OCI-LY7 (cell line): Measurements from ENCODE around the gene SULF2. TPM values are rescaled to one million over a fixed set of nuclear protein-coding genes. Genes with fewer than 3 reads are reported as not detected.
"Not testable (repeated sequence)": the region's sequence is repeated elsewhere in the genome, so short reads cannot be mapped to it uniquely, and the experiment has no call there.

ENCODE experiments used
- BruUV-seq: library from RNA; stranded (reverse); fragments of 400-500 nt; replicated peaks from 2 replicates; lab custom pipeline; 2021; lab: Mats Ljungman, UMichigan
- CTCF ChIA-PET: fragments of 300-600 bp; sonication (Branson Sonifier 250); formaldehyde crosslinking; loops from one replicate; lab custom pipeline; 2022; ENCODE audit warnings: antibody characterized with exemption; ENCODE audit not compliant: unreplicated experiment; lab: Charles Lee
- POLR2A ChIA-PET: fragments of 300-600 bp; sonication (Branson Sonifier 250); formaldehyde crosslinking; loops from one replicate; lab custom pipeline; 2022; ENCODE audit warnings: antibody characterized with exemption; lab: Charles Lee
- DNase-seq: peaks from one replicate; pipeline ENCODE4 v3.0.0-alpha.2; 2015; ENCODE audit warnings: low spot score
- H2AFZ ChIP-seq: fragments of 200-600 bp; sonication (generic), shearing (Covaris generic); 2 replicates; pipeline ENCODE4 v1.6.1; 2014; ENCODE audit warnings: mild to moderate bottlenecking, antibody characterized with exemption, low read length, moderate library complexity
- H3K27ac ChIP-seq: fragments of 200-600 bp; sonication (generic); 2 replicates; pipeline ENCODE4 v1.5.1; 2014; ENCODE audit warnings: mixed run types, low read depth, mild to moderate bottlenecking, moderate library complexity, low read length, inconsistent platforms; ENCODE audit not compliant: poor library complexity, severe bottlenecking
- H3K36me3 ChIP-seq: fragments of 200-600 bp; sonication (generic); 2 replicates; pipeline ENCODE4 v1.6.1; 2014; ENCODE audit warnings: mild to moderate bottlenecking, antibody characterized with exemption, low read length, moderate library complexity, mixed read lengths; ENCODE audit not compliant: insufficient read depth
- H3K4me1 ChIP-seq: fragments of 200-600 bp; sonication (generic); 2 replicates; pipeline ENCODE4 v1.5.1; 2014; ENCODE audit warnings: mild to moderate bottlenecking, low read length; ENCODE audit not compliant: insufficient read depth, poor library complexity, severe bottlenecking
- H3K4me2 ChIP-seq: fragments of 200-600 bp; sonication (generic); 2 replicates; pipeline ENCODE4 v1.6.1; 2014; ENCODE audit warnings: mild to moderate bottlenecking, low read length
- H3K4me3 ChIP-seq: fragments of 200-600 bp; sonication (generic); 2 replicates; pipeline ENCODE4 v1.5.1; 2014; ENCODE audit warnings: mild to moderate bottlenecking, low read depth, low read length; ENCODE audit not compliant: poor library complexity, severe bottlenecking
- H3K79me2 ChIP-seq: fragments of 200-600 bp; sonication (generic); 2 replicates; pipeline ENCODE4 v1.6.1; 2016; ENCODE audit warnings: low read depth, mild to moderate bottlenecking, low read length, moderate library complexity, mixed read lengths; ENCODE audit not compliant: insufficient read depth
- H3K9me2 ChIP-seq: fragments of 200-600 bp; sonication (generic); 2 replicates; pipeline ENCODE4 v1.6.1; 2016; ENCODE audit warnings: mild to moderate bottlenecking, low read length, mixed read lengths; ENCODE audit not compliant: insufficient read depth
- H3K9me3 ChIP-seq: fragments of 200-600 bp; sonication (generic); 2 replicates; pipeline ENCODE4 v1.6.1; 2014; ENCODE audit warnings: mild to moderate bottlenecking, mixed run types, low read length, mixed read lengths
- H4K20me1 ChIP-seq: fragments of 200-600 bp; sonication (generic); 2 replicates; pipeline ENCODE4 v1.6.1; 2014; ENCODE audit warnings: mild to moderate bottlenecking, antibody characterized with exemption, low read length, moderate library complexity, mixed read lengths; ENCODE audit not compliant: insufficient read depth
- EZH2phosphoT487 ChIP-seq: fragments of 200-600 bp; sonication (generic); IDR thresholded peaks from 2 replicates; pipeline ENCODE4 v1.6.1; 2018; ENCODE audit warnings: low read depth, borderline replicate concordance, mild to moderate bottlenecking, mixed run types, antibody characterized with exemption, low read length, moderate library complexity, mixed read lengths
- intact Hi-C: fragments of 100-400 bp; cut with micrococcal nuclease; formaldehyde crosslinking; loops from one replicate; pipeline ENCODE4 v1.10.0; 2022; ENCODE audit not compliant: unreplicated experiment
- total RNA-seq, 2 experiments: library from RNA; depleted of rRNA in 1 of 2; stranded (reverse); fragments of >200 nt in 1 of 2; shearing (Covaris generic) in 1 of 2; gene quantifications; 2 replicates each; pipeline ENCODE4 v1.2.3, GENCODE V29; 2014 to 2022
- TF ChIP-seq, protein P1 (sequence below): fragments of 200-600 bp; sonication (generic); conservative IDR thresholded peaks from 2 replicates; pipeline ENCODE4 v1.5.1; 2014; ENCODE audit warnings: mild to moderate bottlenecking, antibody characterized with exemption, low read length, moderate library complexity, mixed read lengths

The SULF2 gene
- total RNA-seq, 2 experiments from 2014 or later: 0.03 to 0.51 TPM

GRCh38 chr20:47799116-47799715 is 13.9 kb upstream of the SULF2 start:
- Histone ChIP-seq H3K4me2 (no peak overlapping the region), H3K79me2 (no peaks in the 10 kb centered on the region), H3K9me3 (no peaks in the 10 kb centered on the region), H3K4me1 (no peaks in the 10 kb centered on the region), H3K36me3 (no peaks in the 10 kb centered on the region), H4K20me1 (no peaks in the 10 kb centered on the region), H2AFZ (no peak overlapping the region), H3K9me2 (no peaks in the 10 kb centered on the region), H3K4me3 (no peak overlapping the region), H3K27ac (no peak overlapping the region)
- BruUV-seq: no TSS peak
- ChIA-PET POLR2A (no interaction called here), CTCF (no interaction called here)
- intact Hi-C loops: no loop called here
- no peak for DNase-seq
- TF ChIP-seq EZH2phosphoT487: no peak
- TF ChIP-seq, protein P1, sequence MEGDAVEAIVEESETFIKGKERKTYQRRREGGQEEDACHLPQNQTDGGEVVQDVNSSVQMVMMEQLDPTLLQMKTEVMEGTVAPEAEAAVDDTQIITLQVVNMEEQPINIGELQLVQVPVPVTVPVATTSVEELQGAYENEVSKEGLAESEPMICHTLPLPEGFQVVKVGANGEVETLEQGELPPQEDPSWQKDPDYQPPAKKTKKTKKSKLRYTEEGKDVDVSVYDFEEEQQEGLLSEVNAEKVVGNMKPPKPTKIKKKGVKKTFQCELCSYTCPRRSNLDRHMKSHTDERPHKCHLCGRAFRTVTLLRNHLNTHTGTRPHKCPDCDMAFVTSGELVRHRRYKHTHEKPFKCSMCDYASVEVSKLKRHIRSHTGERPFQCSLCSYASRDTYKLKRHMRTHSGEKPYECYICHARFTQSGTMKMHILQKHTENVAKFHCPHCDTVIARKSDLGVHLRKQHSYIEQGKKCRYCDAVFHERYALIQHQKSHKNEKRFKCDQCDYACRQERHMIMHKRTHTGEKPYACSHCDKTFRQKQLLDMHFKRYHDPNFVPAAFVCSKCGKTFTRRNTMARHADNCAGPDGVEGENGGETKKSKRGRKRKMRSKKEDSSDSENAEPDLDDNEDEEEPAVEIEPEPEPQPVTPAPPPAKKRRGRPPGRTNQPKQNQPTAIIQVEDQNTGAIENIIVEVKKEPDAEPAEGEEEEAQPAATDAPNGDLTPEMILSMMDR: no peak

DNA sequence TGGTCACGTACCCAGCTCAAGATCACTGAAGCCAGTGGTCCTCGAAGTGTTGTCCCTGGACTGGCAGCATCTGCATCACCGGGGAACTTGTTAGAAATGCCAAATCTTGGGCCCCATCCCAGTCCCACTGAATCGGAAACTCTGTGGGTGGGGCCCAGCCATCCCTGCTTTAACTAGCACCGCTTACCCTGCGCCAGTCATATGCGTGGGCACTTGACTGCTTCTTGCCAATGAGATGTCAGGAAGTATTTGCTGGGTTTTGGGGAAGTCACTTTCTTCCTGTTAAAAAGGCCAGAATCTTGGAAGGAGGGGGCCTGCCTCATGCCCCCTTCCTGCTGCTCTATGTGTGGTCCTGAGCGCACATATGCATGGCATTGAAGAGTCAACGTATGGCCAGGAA is 11.7 kb upstream of the SULF2 start:
- Histone ChIP-seq H2AFZ (no peak overlapping the region), H3K9me3 (no peaks in the 10 kb centered on the region), H3K9me2 (no peaks in the 10 kb centered on the region), H3K79me2 (no peaks in the 10 kb centered on the region), H3K4me3 (no peak overlapping the region), H3K36me3 (no peaks in the 10 kb centered on the region), H4K20me1 (no peaks in the 10 kb centered on the region), H3K4me1 (no peaks in the 10 kb centered on the region), H3K4me2 (no peak overlapping the region), H3K27ac (no peak overlapping the region)
- no peak for DNase-seq
- intact Hi-C loops: no loop called here
- TF ChIP-seq EZH2phosphoT487: no peak
- TF ChIP-seq, protein P1: no peak
- ChIA-PET POLR2A (no interaction called here), CTCF (no interaction called here)
- BruUV-seq: no TSS peak

DNA sequence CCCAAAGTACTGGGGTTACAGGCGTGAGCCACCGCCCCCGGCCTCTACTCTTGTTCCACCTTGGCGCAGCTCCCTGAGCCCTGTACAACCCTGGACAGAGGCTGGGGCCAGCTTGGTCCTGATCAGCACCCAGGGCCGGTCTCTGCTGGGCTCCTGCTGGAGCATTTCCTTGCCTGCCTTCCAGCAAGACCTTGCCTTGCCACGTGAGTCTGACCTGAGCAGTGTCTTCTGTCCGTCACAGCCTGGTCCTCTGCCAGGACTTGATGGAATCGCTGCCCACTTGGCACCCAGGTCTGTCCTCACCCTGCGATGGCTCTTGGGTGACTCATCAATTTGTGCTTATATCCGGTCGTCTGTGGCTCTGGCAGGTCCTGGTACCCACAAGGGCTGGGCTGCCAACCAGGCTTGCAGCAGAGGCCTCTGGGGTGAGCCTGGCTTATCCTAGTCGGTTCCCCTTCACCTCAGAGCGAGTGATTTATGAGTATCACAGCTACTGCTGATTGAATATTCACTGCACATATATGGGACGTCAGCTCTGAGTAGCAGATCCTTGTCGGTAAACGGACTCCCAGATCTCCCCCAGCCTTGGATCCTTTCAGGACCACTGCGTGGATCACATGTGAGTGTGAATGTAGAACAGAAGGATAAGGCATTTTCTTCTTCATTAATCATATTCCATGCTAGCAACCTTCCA is 10.1 kb upstream of the SULF2 start:
- Histone ChIP-seq H3K4me3 (no peak overlapping the region), H4K20me1 (no peaks in the 10 kb centered on the region), H3K4me1 (no peaks in the 10 kb centered on the region), H3K27ac (no peak overlapping the region), H3K9me3 (no peaks in the 10 kb centered on the region), H3K9me2 (no peaks in the 10 kb centered on the region), H3K79me2 (no peaks in the 10 kb centered on the region), H3K36me3 (no peaks in the 10 kb centered on the region), H2AFZ (no peak overlapping the region), H3K4me2 (no peak overlapping the region)
- TF ChIP-seq, protein P1: no peak
- no peak for TF ChIP-seq EZH2phosphoT487
- CTCF ChIA-PET: no interaction called here
- no peak for DNase-seq
- intact Hi-C loops: no loop called here
- POLR2A ChIA-PET: no interaction called here
- no TSS peak for BruUV-seq

- CTCF ChIA-PET, H4K20me1 ChIP-seq, H2AFZ ChIP-seq, H3K4me2 ChIP-seq, H3K36me3 ChIP-seq, H3K4me3 ChIP-seq, H3K79me2 ChIP-seq, intact Hi-C loops, POLR2A ChIA-PET, H3K9me3 ChIP-seq, DNase-seq, BruUV-seq, H3K9me2 ChIP-seq, H3K4me1 ChIP-seq, H3K27ac ChIP-seq: not testable (repeated sequence)
These were observed 9.0 kb upstream of the SULF2 start for GRCh38 chr20:47794264-47794663.
